Kidney (tissue), 14 donors: ENCODE measurements around the gene NOL3. TPM values are rescaled to one million over a fixed set of nuclear protein-coding genes. Genes with fewer than 3 reads are reported as not detected.

Source experiments
- DNase-seq, 5 donors: peaks; one replicate each; pipeline ENCODE4 v3.0.0-alpha.2; 2013 to 2020
- FAIRE-seq: peaks from 2 replicates; lab custom pipeline; 2012; peaks lifted over from hg19 to GRCh38; lab: Jason Lieb, UNC
- H3K27ac ChIP-seq, 2 donors: one replicate each; pipeline ENCODE4 v1.7.0; 2013; ENCODE audit warnings: low read depth in 2 of 2, low read length in 2 of 2, inconsistent platforms in 1 of 2
- H3K27me3 ChIP-seq: one replicate; pipeline ENCODE4 v1.7.1; 2013; ENCODE audit warnings: low read length, inconsistent platforms; ENCODE audit not compliant: control insufficient read depth, insufficient read depth
- H3K36me3 ChIP-seq, 3 donors: one replicate each; pipeline versions ENCODE4 v1.7.0 to v1.7.1; 2013; ENCODE audit warnings: low read length in 3 of 3, control low read depth in 1 of 3, inconsistent platforms in 1 of 3; ENCODE audit not compliant: insufficient read depth in 3 of 3, control insufficient read depth in 2 of 3
- H3K4me1 ChIP-seq, 3 donors: one replicate each; pipeline versions ENCODE4 v1.7.0 to v1.7.1; 2013; ENCODE audit warnings: low read length in 3 of 3, inconsistent platforms in 1 of 3, low read depth in 1 of 3; ENCODE audit not compliant: control insufficient read depth in 2 of 3, insufficient read depth in 2 of 3
- H3K4me3 ChIP-seq, 3 donors: one replicate each; pipeline versions ENCODE4 v1.7.0 to v1.8.1; 2013; ENCODE audit warnings: low read length in 3 of 3, control low read depth in 1 of 3, inconsistent platforms in 1 of 3
- H3K9ac ChIP-seq, 3 donors: one replicate each; pipeline versions ENCODE4 v1.7.0 to v1.7.1; 2013; ENCODE audit warnings: low read length in 3 of 3, control low read depth in 1 of 3, inconsistent platforms in 1 of 3
- H3K9me3 ChIP-seq, 3 donors: one replicate each; pipeline versions ENCODE4 v1.7.0 to v1.7.1; 2013; ENCODE audit warnings: low read length in 3 of 3, control low read depth in 1 of 3, inconsistent platforms in 1 of 3; ENCODE audit not compliant: control insufficient read depth in 2 of 3, insufficient read depth in 1 of 3
- intact Hi-C: fragments of 100-400 bp; cut with DNase I; formaldehyde crosslinking; loops from one replicate; pipeline ENCODE4 v1.11.1; 2022
- polyA plus RNA-seq: library from polyadenylated mRNA; stranded (reverse); fragments of 350-450 nt; fragmentation: Illumina TruSeq; extraction: RNeasy Lipid Tissue Mini Kit (QIAGEN cat#74804); gene quantifications from one replicate; pipeline ENCODE4 v1.2.3, GENCODE V29; 2014; ENCODE audit warnings: low read depth, low replicate concordance; ENCODE audit not compliant: insufficient read depth
- total RNA-seq: library from RNA; stranded (reverse); fragmentation: NEBNext Ultra II Directional; extraction: Animal tissue kit (Norgen Biotek cat#: 25700); gene quantifications from one replicate; pipeline ENCODE4 v1.2.1, GENCODE V29; 2021
- TF ChIP-seq, protein P1 (sequence below): IDR thresholded peaks from 3 replicates; pipeline ENCODE4 v1.5.1; 2012; ENCODE audit warnings: mild to moderate bottlenecking, moderate library complexity, borderline replicate concordance; ENCODE audit not compliant: insufficient read depth; ENCODE audit errors: extremely low read depth
- donor health status: control.
- donor health status: control.
- donor health status: control.
- donor health status: control.
- donor health status: control.
- donor health status: DM: yes; HTN: yes; CAD: no.
- donor health status: Normal renal cell carcinoma (clear cell type).

NOL3 gene
- total and polyA plus RNA-seq, 2 donors from 2014 or later: 35.3 to 36.4 TPM

DNA sequence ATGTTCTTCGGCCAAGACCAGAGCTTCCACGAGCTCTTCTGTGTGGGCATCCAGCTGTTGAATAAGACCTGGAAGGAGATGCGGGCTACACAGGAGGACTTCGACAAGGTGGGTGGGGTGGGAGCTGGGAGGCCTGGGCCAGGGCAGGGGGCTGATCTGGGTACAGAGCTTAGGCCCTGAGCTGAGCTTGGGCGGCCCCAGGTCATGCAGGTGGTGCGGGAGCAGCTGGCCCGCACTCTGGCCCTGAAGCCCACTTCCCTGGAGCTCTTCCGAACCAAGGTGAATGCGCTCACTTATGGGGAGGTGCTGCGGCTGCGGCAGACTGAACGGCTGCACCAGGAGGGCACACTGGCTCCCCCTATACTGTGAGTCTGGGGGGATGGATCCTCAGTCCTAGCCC, 32.1 kb downstream of the NOL3 start:
- Histone ChIP-seq H3K36me3 (peaks cover 0 to 11% (median 7%) of the 10 kb centered on the region in 3 donors), H3K27me3 (no peaks in the 10 kb centered on the region), H3K4me1 (peaks cover 0 to 11% (median 11%) of the 10 kb centered on the region in 3 donors), H3K9ac (no peak overlapping the region), H3K9me3 (no peaks in the 10 kb centered on the region), H3K27ac (no peak overlapping the region), H3K4me3 (no peak overlapping the region)
- FAIRE-seq (no peak), DNase-seq (peak in 1 of 5 donors; percentile 64)
- TF ChIP-seq, protein P1, sequence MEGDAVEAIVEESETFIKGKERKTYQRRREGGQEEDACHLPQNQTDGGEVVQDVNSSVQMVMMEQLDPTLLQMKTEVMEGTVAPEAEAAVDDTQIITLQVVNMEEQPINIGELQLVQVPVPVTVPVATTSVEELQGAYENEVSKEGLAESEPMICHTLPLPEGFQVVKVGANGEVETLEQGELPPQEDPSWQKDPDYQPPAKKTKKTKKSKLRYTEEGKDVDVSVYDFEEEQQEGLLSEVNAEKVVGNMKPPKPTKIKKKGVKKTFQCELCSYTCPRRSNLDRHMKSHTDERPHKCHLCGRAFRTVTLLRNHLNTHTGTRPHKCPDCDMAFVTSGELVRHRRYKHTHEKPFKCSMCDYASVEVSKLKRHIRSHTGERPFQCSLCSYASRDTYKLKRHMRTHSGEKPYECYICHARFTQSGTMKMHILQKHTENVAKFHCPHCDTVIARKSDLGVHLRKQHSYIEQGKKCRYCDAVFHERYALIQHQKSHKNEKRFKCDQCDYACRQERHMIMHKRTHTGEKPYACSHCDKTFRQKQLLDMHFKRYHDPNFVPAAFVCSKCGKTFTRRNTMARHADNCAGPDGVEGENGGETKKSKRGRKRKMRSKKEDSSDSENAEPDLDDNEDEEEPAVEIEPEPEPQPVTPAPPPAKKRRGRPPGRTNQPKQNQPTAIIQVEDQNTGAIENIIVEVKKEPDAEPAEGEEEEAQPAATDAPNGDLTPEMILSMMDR: no peak
- intact Hi-C loops: no loop called here

DNA sequence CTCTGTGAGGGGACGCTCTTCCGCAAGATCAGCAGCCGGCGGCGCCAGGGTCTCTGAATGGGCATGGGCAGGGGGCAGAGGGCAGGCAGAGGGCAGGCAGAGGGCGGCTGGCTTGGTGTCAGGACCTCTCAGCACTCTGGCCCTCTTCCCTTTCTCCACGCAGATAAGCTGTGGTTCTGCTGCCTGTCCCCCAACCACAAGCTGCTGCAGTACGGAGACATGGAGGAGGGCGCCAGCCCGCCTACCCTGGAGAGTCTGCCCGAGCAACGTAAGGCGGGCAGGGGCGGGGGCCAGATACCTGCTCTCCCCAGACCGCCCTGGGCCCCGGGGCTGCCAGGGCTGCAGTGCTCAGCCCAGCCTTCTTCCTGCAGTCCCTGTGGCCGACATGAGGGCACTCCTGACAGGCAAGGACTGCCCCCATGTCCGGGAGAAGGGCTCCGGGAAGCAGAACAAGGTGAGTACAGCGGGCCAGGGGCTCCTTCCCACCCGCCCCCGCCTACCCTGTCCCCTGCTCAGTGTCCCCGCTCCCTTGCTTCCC, 32.7 kb downstream of the NOL3 start:
- Histone ChIP-seq H3K27me3 (no peaks in the 10 kb centered on the region), H3K27ac (no peak overlapping the region), H3K36me3 (peaks cover 0 to 7% (median 5%) of the 10 kb centered on the region in 3 donors), H3K4me1 (peaks cover 0 to 5% (median 5%) of the 10 kb centered on the region in 3 donors), H3K9me3 (no peaks in the 10 kb centered on the region), H3K4me3 (no peak overlapping the region), H3K9ac (no peak overlapping the region)
- DNase-seq (no peak), FAIRE-seq (no peak)
- TF ChIP-seq, protein P1: no peak
- intact Hi-C loops: no loop called here

DNA sequence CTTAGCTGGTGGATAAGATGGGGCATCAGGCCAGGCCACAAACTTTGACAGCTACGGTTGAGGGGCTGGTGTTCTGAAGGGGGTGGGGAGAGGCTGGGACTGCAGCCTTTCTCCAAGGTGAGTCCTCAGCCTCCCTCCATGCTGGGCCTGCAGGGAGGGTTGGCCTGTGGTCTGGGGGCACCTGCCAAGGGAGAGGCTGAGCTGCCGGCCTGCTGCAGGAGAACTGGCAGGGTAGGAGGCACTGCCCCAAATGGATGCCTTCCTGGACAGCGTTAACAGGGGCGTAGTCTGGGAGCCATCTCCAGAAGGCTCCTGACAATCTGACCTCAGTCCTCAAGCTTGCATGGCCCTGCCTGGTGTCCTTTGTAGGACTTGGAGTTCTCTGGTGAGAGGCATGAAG, 33.7 kb downstream of the NOL3 start:
- no peak overlapping the region for H3K4me3 ChIP-seq
- H3K27ac ChIP-seq: no peak overlapping the region
- FAIRE-seq (no peak), DNase-seq (no peak)
- H3K9me3 ChIP-seq: no peaks in the 10 kb centered on the region
- intact Hi-C loops: no loop called here
- no peaks in the 10 kb centered on the region for H3K4me1 ChIP-seq
- H3K9ac ChIP-seq: no peak overlapping the region
- TF ChIP-seq, protein P1: no peak
- peaks cover 0 to 7% (median 4%) of the 10 kb centered on the region in 3 donors for H3K36me3 ChIP-seq
- no peaks in the 10 kb centered on the region for H3K27me3 ChIP-seq
